ENCODE data around the gene ENTPD1.
"Not testable (repeated sequence)": the region's sequence is repeated elsewhere in the genome, so short reads cannot be mapped to it uniquely, and the experiment has no call there.

ENTPD1 gene

GRCh38 chr10:95758351-95759025, 2.5 kb downstream of the ENTPD1 start:
- DNase-seq (ENCODE audit: low read depth): no peak

GRCh38 chr10:95759233-95759826, 3.4 kb downstream of the ENTPD1 start:
- no peak for DNase-seq (ENCODE audit: low read depth)

- DNase-seq (ENCODE audit: low read depth): no peak
These were observed 6.1 kb downstream of the ENTPD1 start for GRCh38 chr10:95761939-95762492.

- no peak for DNase-seq (ENCODE audit: low read depth)
These were observed 12.1 kb downstream of the ENTPD1 start for GRCh38 chr10:95767884-95768556.

GRCh38 chr10:95770084-95770720, 14.2 kb downstream of the ENTPD1 start:
- DNase-seq (ENCODE audit: low read depth): no peak

GRCh38 chr10:95773454-95773853, 17.5 kb downstream of the ENTPD1 start:
- not testable (repeated sequence) for DNase-seq (ENCODE audit: low read depth)

GRCh38 chr10:95777638-95778037, 21.7 kb downstream of the ENTPD1 start:
- not testable (repeated sequence) for DNase-seq (ENCODE audit: low read depth)

- no peak for DNase-seq (ENCODE audit: low read depth)
These were observed 26.4 kb downstream of the ENTPD1 start for GRCh38 chr10:95782318-95782717.

- no peak for DNase-seq (ENCODE audit: low read depth)
These were observed 27.8 kb downstream of the ENTPD1 start for GRCh38 chr10:95783741-95784140.

GRCh38 chr10:95784279-95784913, 28.4 kb downstream of the ENTPD1 start:
- no peak for DNase-seq (ENCODE audit: low read depth)

GRCh38 chr10:95785317-95785716, 29.4 kb downstream of the ENTPD1 start:
- no peak for DNase-seq (ENCODE audit: low read depth)

- no peak for DNase-seq (ENCODE audit: low read depth)
These were observed 30.1 kb downstream of the ENTPD1 start for GRCh38 chr10:95785942-95786669.

GRCh38 chr10:95787447-95787846, 31.5 kb downstream of the ENTPD1 start:
- DNase-seq (ENCODE audit: low read depth): no peak

GRCh38 chr10:95788830-95789229, 32.9 kb downstream of the ENTPD1 start:
- no peak for DNase-seq (ENCODE audit: low read depth)

GRCh38 chr10:95789902-95790301, 33.9 kb downstream of the ENTPD1 start:
- DNase-seq (ENCODE audit: low read depth): no peak

GRCh38 chr10:95790982-95791381, 35.0 kb downstream of the ENTPD1 start:
- no peak for DNase-seq (ENCODE audit: low read depth)

- DNase-seq (ENCODE audit: low read depth): no peak
These were observed 35.5 kb downstream of the ENTPD1 start for GRCh38 chr10:95791425-95791979.

- no peak for DNase-seq (ENCODE audit: low read depth)
These were observed 36.3 kb downstream of the ENTPD1 start for GRCh38 chr10:95792211-95792780.

GRCh38 chr10:95792874-95793285, 36.9 kb downstream of the ENTPD1 start:
- DNase-seq (ENCODE audit: low read depth): no peak

GRCh38 chr10:95793401-95794045, 37.6 kb downstream of the ENTPD1 start:
- DNase-seq (ENCODE audit: low read depth): no peak

All from activated T-cell treated with anti-CD3 and anti-CD28 coated beads for 24 hours (primary cell).